IMR-90 (cell line): Measurements from ENCODE around the gene HMGN1.

Experiments used
- BHLHE40 ChIP-seq: fragments of 150-350 bp; IDR thresholded peaks from 2 replicates; pipeline ENCODE4 v1.6.1; 2016; ENCODE audit warnings: mild to moderate bottlenecking, low read depth, low read length
- CHD1 ChIP-seq: IDR thresholded peaks from 2 replicates; pipeline ENCODE4 v1.6.1; 2012; ENCODE audit warnings: low read depth, low read length, improper control_type of control experiment
- FOS ChIP-seq: fragments of 150-350 bp; IDR thresholded peaks from 2 replicates; pipeline ENCODE4 v1.6.1; 2016; ENCODE audit warnings: low read depth, low read length
- MXI1 ChIP-seq: IDR thresholded peaks from 2 replicates; pipeline ENCODE4 v1.6.1; 2012; ENCODE audit warnings: low read depth, mild to moderate bottlenecking, low read length, moderate library complexity, borderline replicate concordance
- POLR2A ChIP-seq: IDR thresholded peaks from 2 replicates; pipeline ENCODE4 v1.6.1; 2012; ENCODE audit warnings: mild to moderate bottlenecking, low read depth, low read length
- RAD21 ChIP-seq: IDR thresholded peaks from 2 replicates; pipeline ENCODE4 v1.6.1; 2012; ENCODE audit warnings: low read length, improper control_type of control experiment
- RCOR1 ChIP-seq: IDR thresholded peaks from 2 replicates; pipeline ENCODE4 v1.6.1; 2012; ENCODE audit warnings: mild to moderate bottlenecking, low read length, improper control_type of control experiment; ENCODE audit not compliant: insufficient replicate concordance
- RFX5 ChIP-seq: IDR thresholded peaks from 2 replicates; pipeline ENCODE4 v1.8.0; 2012; ENCODE audit warnings: low read depth, mild to moderate bottlenecking, low read length, moderate library complexity
- TF ChIP-seq, protein P1 (sequence below): conservative IDR thresholded peaks from 2 replicates; pipeline ENCODE4 v1.5.1; 2012; ENCODE audit warnings: mild to moderate bottlenecking, low read depth, low read length, improper control_type of control experiment
- TF ChIP-seq, protein P2 (sequence below): fragments of 150-350 bp; IDR thresholded peaks from 2 replicates; pipeline ENCODE4 v1.6.1; 2017; ENCODE audit warnings: mild to moderate bottlenecking, antibody characterized with exemption, low read length, low read depth

DNA sequence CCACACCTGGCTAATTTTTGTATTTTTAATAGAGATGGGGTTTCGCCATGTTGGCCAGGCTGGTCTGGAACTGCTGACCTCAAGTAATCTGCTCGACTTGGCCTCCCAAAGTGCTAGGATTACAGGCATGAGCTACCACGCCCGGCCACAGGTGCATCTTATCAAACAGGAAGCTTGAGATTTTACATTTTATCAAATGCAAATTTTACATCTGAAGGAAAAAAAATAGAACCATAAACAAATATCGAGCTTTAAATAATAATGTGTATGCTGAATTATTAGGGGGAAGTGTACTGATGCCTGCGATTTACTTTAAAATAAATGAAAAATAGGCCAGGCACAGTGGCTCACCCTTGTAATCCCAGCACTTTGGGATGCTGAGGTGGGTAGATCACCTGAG lies 18.9 kb downstream of the HMGN1 start:
- TF ChIP-seq BHLHE40 (no peak), RAD21 (no peak), POLR2A (no peak), RFX5 (no peak), FOS (no peak), MXI1 (no peak), RCOR1 (no peak), CHD1 (no peak)
- TF ChIP-seq, protein P1, sequence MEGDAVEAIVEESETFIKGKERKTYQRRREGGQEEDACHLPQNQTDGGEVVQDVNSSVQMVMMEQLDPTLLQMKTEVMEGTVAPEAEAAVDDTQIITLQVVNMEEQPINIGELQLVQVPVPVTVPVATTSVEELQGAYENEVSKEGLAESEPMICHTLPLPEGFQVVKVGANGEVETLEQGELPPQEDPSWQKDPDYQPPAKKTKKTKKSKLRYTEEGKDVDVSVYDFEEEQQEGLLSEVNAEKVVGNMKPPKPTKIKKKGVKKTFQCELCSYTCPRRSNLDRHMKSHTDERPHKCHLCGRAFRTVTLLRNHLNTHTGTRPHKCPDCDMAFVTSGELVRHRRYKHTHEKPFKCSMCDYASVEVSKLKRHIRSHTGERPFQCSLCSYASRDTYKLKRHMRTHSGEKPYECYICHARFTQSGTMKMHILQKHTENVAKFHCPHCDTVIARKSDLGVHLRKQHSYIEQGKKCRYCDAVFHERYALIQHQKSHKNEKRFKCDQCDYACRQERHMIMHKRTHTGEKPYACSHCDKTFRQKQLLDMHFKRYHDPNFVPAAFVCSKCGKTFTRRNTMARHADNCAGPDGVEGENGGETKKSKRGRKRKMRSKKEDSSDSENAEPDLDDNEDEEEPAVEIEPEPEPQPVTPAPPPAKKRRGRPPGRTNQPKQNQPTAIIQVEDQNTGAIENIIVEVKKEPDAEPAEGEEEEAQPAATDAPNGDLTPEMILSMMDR, result no peak
- TF ChIP-seq, protein P2, sequence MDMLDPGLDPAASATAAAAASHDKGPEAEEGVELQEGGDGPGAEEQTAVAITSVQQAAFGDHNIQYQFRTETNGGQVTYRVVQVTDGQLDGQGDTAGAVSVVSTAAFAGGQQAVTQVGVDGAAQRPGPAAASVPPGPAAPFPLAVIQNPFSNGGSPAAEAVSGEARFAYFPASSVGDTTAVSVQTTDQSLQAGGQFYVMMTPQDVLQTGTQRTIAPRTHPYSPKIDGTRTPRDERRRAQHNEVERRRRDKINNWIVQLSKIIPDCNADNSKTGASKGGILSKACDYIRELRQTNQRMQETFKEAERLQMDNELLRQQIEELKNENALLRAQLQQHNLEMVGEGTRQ, result no peak
